Stimulated activated CD8-positive, alpha-beta memory T cell treated with anti-CD3 and anti-CD28 coated beads, Interleukin-7, amount 100 ng/mL, for 24 hours (primary cell): ENCODE data around the gene DPY19L3.

Source experiments
- DNase-seq: peaks from one replicate; pipeline ENCODE4 v3.0.0-alpha.2; 2020; ENCODE audit warnings: low read depth

DPY19L3 gene

DNA sequence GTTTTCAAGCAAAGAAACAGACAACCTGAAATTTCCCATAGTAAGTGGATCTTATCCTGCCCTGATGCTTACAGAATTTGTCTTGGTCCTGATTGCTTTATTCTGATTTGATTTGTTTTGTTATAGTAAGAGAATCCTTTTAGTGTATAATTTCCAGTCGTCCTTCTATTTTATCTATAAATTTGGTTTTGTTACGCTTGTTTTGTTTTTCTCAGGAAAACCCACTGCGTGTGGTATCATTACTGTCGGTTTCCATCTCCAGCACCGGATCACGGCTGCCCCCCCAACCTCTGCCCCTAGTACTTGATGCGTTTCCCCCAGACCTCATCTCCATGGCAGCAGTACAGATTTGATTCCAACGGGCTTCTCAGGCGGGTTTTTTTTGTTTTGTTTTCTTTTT, 117.4 kb downstream of the DPY19L3 start:
- no peak for DNase-seq

DNA sequence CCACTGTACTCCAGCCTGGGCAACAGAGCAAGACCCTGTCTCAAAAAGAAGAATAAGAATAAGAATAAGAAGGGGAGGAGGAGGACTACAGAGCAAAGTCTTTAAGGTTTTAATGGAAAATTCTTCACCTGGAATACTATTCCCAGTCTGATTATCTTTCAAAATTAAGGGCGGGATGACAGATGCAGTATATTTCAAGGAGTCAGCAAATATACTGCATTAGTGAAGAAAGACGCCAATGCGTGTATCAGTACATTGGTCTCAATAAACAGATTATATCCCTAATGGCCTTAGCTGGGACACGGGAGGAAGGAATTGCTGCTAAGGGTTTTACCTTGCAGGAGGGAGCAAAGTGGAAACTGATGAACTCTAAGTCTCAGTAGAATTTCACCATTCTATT, 121.3 kb downstream of the DPY19L3 start:
- DNase-seq, result no peak

DNA sequence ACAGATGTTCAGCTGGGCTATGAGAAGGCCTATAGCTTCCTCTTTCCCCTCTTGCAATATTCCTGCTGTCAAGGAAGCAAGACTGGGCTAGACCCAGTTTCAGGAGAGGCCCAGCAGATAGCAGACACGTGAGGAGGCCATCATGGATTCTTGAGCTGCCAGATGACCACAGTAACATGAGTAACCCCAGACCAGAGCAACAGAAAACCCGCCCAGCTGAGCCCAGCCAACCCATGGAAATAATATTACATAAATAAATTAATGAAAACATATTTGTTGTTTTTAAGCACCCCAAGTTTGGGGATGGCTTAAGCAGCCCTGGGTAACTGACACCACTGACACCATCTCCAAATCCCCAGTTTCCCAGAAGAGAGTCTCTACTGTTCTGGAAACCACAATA, 125.2 kb downstream of the DPY19L3 start:
- no peak for DNase-seq

DNA sequence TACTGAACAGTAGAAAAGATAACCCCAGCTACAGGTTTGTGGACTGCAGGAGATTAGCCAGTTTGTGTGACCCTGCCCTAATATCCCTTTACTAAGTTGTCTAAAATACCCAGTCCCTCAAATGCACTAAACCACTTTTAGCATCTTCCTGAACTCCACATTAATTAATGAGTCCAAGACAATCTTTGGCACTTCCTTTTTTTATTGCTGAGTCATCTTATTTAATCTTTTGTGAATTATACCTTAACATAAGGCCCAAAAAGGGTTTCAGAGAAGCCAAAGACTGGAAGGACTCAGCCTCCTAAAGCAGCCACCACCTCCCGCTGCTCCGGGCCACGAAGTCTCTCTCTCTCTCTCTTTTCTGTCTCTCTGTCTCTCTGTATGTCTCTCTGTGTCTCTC, 126.7 kb downstream of the DPY19L3 start:
- no peak for DNase-seq
